SK-N-SH (cell line): ENCODE results near the gene CDKAL1. TPM values are rescaled to one million over a fixed set of nuclear protein-coding genes. Genes with fewer than 3 reads are reported as not detected.

Experiments used
- CTCF ChIA-PET: fragments of 300-600, 350-600 bp; formaldehyde crosslinking; extraction: SDS; loops from one replicate; lab custom pipeline; 2021; lab: Yijun Ruan, JAX
- POLR2A ChIA-PET: fragments of 350-600 bp; sonication (Branson Sonifier 250); formaldehyde crosslinking; extraction: SDS; loops from one replicate; lab custom pipeline; 2020; ENCODE audit warnings: antibody characterized with exemption, inconsistent platforms; lab: Yijun Ruan, JAX
- DNase-seq: peaks from one replicate; pipeline ENCODE4 v3.0.0; 2012
- H2AFZ ChIP-seq: fragments of 200-600 bp; sonication (generic); 2 replicates; pipeline ENCODE4 v1.8.1; 2016; ENCODE audit warnings: antibody characterized with exemption, mild to moderate bottlenecking, low read depth
- H3F3A ChIP-seq: fragments of 200-600 bp; sonication (generic); replicated peaks from 2 replicates; pipeline ENCODE3; 2016; ENCODE audit warnings: antibody characterized with exemption, mild to moderate bottlenecking; ENCODE audit not compliant: insufficient read depth
- H3K27ac ChIP-seq, 2 experiments: fragments of 200-500 bp in 1 of 2; fragments of 200-600 bp in 1 of 2; sonication (Bioruptor generic) in 1 of 2; sonication (generic), shearing (Covaris generic) in 1 of 2; 2 replicates each; pipeline versions ENCODE4 v1.5.1 to v1.6.1; 2014 to 2016; ENCODE audit warnings: low read depth in 2 of 2, inconsistent platforms in 1 of 2, low read length in 1 of 2, mild to moderate bottlenecking in 1 of 2, mixed read lengths in 1 of 2
- H3K27me3 ChIP-seq: fragments of 200-600 bp; sonication (generic), shearing (Covaris generic); 2 replicates; pipeline ENCODE4 v1.6.1; 2016; ENCODE audit warnings: mixed run types; ENCODE audit not compliant: insufficient read depth
- H3K36me3 ChIP-seq, 2 experiments: fragments of 200-500 bp in 1 of 2; fragments of 200-600 bp in 1 of 2; sonication (Bioruptor generic) in 1 of 2; sonication (generic) in 1 of 2; replicated peaks in 1 of 2; 2 replicates each; pipeline versions ENCODE3 to v1.5.1; 2014 to 2016; ENCODE audit warnings: low read length in 1 of 2, mild to moderate bottlenecking in 1 of 2; ENCODE audit not compliant: insufficient read depth in 2 of 2, control insufficient read depth in 1 of 2
- H3K4me1 ChIP-seq, 2 experiments: fragments of 200-500 bp in 1 of 2; fragments of 200-600 bp in 1 of 2; sonication (Bioruptor generic) in 1 of 2; sonication (generic), shearing (Covaris generic) in 1 of 2; 2 replicates each; pipeline versions ENCODE4 v1.5.1 to v1.6.1; 2014 to 2016; ENCODE audit warnings: low read depth in 1 of 2, low read length in 1 of 2, mixed run types in 1 of 2; ENCODE audit not compliant: insufficient read depth in 2 of 2, control insufficient read depth in 1 of 2
- H3K4me2 ChIP-seq: fragments of 200-600 bp; sonication (generic), shearing (Covaris generic); 2 replicates; pipeline ENCODE4 v1.6.1; 2017; ENCODE audit warnings: mixed run types
- H3K4me3 ChIP-seq, 2 experiments: fragments of 200-500 bp in 1 of 2; fragments of 200-600 bp in 1 of 2; sonication (Bioruptor generic) in 1 of 2; sonication (generic), shearing (Covaris generic) in 1 of 2; 2 replicates each; pipeline versions ENCODE4 v1.5.1 to v1.8.1; 2014 to 2016; ENCODE audit warnings: low read depth in 2 of 2, inconsistent platforms in 1 of 2, low read length in 1 of 2, mild to moderate bottlenecking in 1 of 2, mixed read lengths in 1 of 2, moderate library complexity in 1 of 2
- H3K79me2 ChIP-seq: fragments of 200-600 bp; sonication (generic); 2 replicates; pipeline ENCODE4 v1.8.1; 2017; ENCODE audit warnings: mild to moderate bottlenecking; ENCODE audit not compliant: insufficient read depth
- H3K9ac ChIP-seq: fragments of 200-600 bp; sonication (generic); 2 replicates; pipeline ENCODE4 v1.6.1; 2017; ENCODE audit warnings: mixed run types
- H3K9me2 ChIP-seq: fragments of 200-600 bp; sonication (generic); 2 replicates; pipeline ENCODE4 v1.6.1; 2017; ENCODE audit warnings: mixed run types
- H3K9me3 ChIP-seq: fragments of 200-600 bp; sonication (generic); 2 replicates; pipeline ENCODE4 v1.6.1; 2017; ENCODE audit warnings: mixed run types, mild to moderate bottlenecking, moderate library complexity
- H4K20me1 ChIP-seq: fragments of 200-600 bp; sonication (generic); 2 replicates; pipeline ENCODE4 v1.6.1; 2017; ENCODE audit warnings: mild to moderate bottlenecking, mixed run types; ENCODE audit not compliant: insufficient read depth
- CHD2 ChIP-seq: fragments of 150-350 bp; IDR thresholded peaks from 2 replicates; pipeline ENCODE4 v1.6.1; 2018; ENCODE audit warnings: low read length; ENCODE audit not compliant: partially characterized antibody
- ELF1 ChIP-seq: IDR thresholded peaks from 2 replicates; pipeline ENCODE4 v1.4.0; 2012
- MXI1 ChIP-seq: IDR thresholded peaks from 2 replicates; pipeline ENCODE4 v1.6.1; 2012; ENCODE audit warnings: mild to moderate bottlenecking, low read depth, low read length, improper control_type of control experiment
- PBX3 ChIP-seq: IDR thresholded peaks from 2 replicates; pipeline ENCODE4; 2012
- RCOR1 ChIP-seq: fragments of 150-350 bp; IDR thresholded peaks from 2 replicates; pipeline ENCODE4 v1.6.1; 2017; ENCODE audit warnings: antibody characterized with exemption, low read length
- SIN3A ChIP-seq: IDR thresholded peaks from 2 replicates; pipeline ENCODE4 v1.6.1; 2012; ENCODE audit warnings: low read depth, mild to moderate bottlenecking, low read length, moderate library complexity, borderline replicate concordance
- TAF1 ChIP-seq: IDR thresholded peaks from 2 replicates; pipeline ENCODE4 v1.6.1; 2012; ENCODE audit warnings: low read depth, mild to moderate bottlenecking, low read length, moderate library complexity, borderline replicate concordance
- TCF12 ChIP-seq: IDR thresholded peaks from 2 replicates; pipeline ENCODE4 v1.4.0; 2012
- whole genome bisulfite sequencing: methylation state at CpG from one replicate; pipeline ENCODE4 v1.1.6; 2017; ENCODE audit warnings: low lambda C conversion rate; 5-methylcytosine and 5-hydroxymethylcytosine counted together
- polyA plus RNA-seq, 3 experiments: library from polyadenylated mRNA; depleted of rRNA; stranded (reverse); fragments of >200 nt; gene quantifications; 2 replicates each; pipeline ENCODE4 v1.2.3, GENCODE V29; 2012
- TF ChIP-seq, protein P1 (sequence below): IDR thresholded peaks from 2 replicates; pipeline ENCODE4 v1.4.0; 2012; ENCODE audit warnings: low read depth
- TF ChIP-seq, protein P2 (sequence below): fragments of 150-350 bp; IDR thresholded peaks from 2 replicates; pipeline ENCODE4 v1.6.1; 2017; ENCODE audit warnings: antibody characterized with exemption, low read length, low read depth, borderline replicate concordance
- TF ChIP-seq, protein P3 (sequence below): fragments of 200-600 bp; sonication (generic); IDR thresholded peaks from 2 replicates; pipeline ENCODE4 v1.6.1; 2017; ENCODE audit warnings: antibody characterized with exemption, mild to moderate bottlenecking, moderate library complexity

The CDKAL1 gene
- polyA plus RNA-seq, 1 of the 3 experiments (the other 2 are of a cell fraction): 2.6 TPM

GRCh38 chr6:20960067-20960466, 425.8 kb downstream of the CDKAL1 start:
- H3K9ac ChIP-seq: no peak overlapping the region
- CTCF ChIA-PET: interaction anchor here (1.0 kb wide), 1 partner anchor 18 kb away, joined by 3 read pairs; no protein-coding TSS in a partner anchor
- DNase-seq: no peak
- no peaks in the 10 kb centered on the region for H3K79me2 ChIP-seq
- H4K20me1 ChIP-seq: no peaks in the 10 kb centered on the region
- no peaks in the 10 kb centered on the region for H3K27me3 ChIP-seq
- POLR2A ChIA-PET: no interaction called here
- 98% methylated on average over 5 of the region's 5 CpGs for WGBS
- no peak overlapping the region for H2AFZ ChIP-seq
- no peak overlapping the region for H3K27ac ChIP-seq
- H3K4me1 ChIP-seq: peaks cover 3 to 7% of the 10 kb centered on the region in 2 experiments; a peak in 3 of 4 replicates
- no peaks in the 10 kb centered on the region for H3K9me2 ChIP-seq
- TF ChIP-seq, protein P1, sequence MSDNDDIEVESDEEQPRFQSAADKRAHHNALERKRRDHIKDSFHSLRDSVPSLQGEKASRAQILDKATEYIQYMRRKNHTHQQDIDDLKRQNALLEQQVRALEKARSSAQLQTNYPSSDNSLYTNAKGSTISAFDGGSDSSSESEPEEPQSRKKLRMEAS: no peak
- TF ChIP-seq RCOR1: no peak
- no peak overlapping the region for H3K4me3 ChIP-seq
- no peaks in the 10 kb centered on the region for H3K9me3 ChIP-seq
- no peak overlapping the region for H3K4me2 ChIP-seq
- H3K36me3 ChIP-seq: no peaks in the 10 kb centered on the region
- H3F3A ChIP-seq: no peaks in the 10 kb centered on the region

GRCh38 chr6:20965276-20965675, 431.0 kb downstream of the CDKAL1 start:
- POLR2A ChIA-PET: no interaction called here
- TF ChIP-seq SIN3A (no peak), CHD2 (no peak), ELF1 (no peak), RCOR1 (no peak), TAF1 (no peak), MXI1 (no peak), PBX3 (no peak), TCF12 (no peak)
- TF ChIP-seq, protein P2, sequence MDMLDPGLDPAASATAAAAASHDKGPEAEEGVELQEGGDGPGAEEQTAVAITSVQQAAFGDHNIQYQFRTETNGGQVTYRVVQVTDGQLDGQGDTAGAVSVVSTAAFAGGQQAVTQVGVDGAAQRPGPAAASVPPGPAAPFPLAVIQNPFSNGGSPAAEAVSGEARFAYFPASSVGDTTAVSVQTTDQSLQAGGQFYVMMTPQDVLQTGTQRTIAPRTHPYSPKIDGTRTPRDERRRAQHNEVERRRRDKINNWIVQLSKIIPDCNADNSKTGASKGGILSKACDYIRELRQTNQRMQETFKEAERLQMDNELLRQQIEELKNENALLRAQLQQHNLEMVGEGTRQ: no peak
- TF ChIP-seq, protein P3, sequence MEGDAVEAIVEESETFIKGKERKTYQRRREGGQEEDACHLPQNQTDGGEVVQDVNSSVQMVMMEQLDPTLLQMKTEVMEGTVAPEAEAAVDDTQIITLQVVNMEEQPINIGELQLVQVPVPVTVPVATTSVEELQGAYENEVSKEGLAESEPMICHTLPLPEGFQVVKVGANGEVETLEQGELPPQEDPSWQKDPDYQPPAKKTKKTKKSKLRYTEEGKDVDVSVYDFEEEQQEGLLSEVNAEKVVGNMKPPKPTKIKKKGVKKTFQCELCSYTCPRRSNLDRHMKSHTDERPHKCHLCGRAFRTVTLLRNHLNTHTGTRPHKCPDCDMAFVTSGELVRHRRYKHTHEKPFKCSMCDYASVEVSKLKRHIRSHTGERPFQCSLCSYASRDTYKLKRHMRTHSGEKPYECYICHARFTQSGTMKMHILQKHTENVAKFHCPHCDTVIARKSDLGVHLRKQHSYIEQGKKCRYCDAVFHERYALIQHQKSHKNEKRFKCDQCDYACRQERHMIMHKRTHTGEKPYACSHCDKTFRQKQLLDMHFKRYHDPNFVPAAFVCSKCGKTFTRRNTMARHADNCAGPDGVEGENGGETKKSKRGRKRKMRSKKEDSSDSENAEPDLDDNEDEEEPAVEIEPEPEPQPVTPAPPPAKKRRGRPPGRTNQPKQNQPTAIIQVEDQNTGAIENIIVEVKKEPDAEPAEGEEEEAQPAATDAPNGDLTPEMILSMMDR: no peak
- Histone ChIP-seq H3K27me3 (no peaks in the 10 kb centered on the region), H3K9me3 (no peaks in the 10 kb centered on the region), H3K4me2 (no peak overlapping the region), H3K4me1 (peaks cover 0 to 7% of the 10 kb centered on the region in 2 experiments; a peak in 2 of 4 replicates), H3K9ac (no peak overlapping the region), H3K4me3 (no peak overlapping the region), H3K79me2 (no peaks in the 10 kb centered on the region), H4K20me1 (no peaks in the 10 kb centered on the region), H3F3A (no peaks in the 10 kb centered on the region), H3K27ac (no peak overlapping the region), H3K9me2 (no peaks in the 10 kb centered on the region), H3K36me3 (no peaks in the 10 kb centered on the region), H2AFZ (no peak overlapping the region)
- CTCF ChIA-PET: no interaction called here
- DNase-seq: no peak
- 79% methylated on average over 2 of the region's 2 CpGs for WGBS
